Dedifferentiated amniotic fluid mesenchymal stem cell (primary cell): Measurements from ENCODE around the gene ARID1B.
A peak's percentile ranks its signal among the peaks of the same experiment; 100 is the strongest.
"Not testable (repeated sequence)": the region's sequence is repeated elsewhere in the genome, so short reads cannot be mapped to it uniquely, and the experiment has no call there.

ENCODE experiments used
- DNase-seq: peaks from one replicate; pipeline ENCODE4 v3.0.0-alpha.2; 2016; ENCODE audit errors: extremely low spot score

The ARID1B gene

DNA sequence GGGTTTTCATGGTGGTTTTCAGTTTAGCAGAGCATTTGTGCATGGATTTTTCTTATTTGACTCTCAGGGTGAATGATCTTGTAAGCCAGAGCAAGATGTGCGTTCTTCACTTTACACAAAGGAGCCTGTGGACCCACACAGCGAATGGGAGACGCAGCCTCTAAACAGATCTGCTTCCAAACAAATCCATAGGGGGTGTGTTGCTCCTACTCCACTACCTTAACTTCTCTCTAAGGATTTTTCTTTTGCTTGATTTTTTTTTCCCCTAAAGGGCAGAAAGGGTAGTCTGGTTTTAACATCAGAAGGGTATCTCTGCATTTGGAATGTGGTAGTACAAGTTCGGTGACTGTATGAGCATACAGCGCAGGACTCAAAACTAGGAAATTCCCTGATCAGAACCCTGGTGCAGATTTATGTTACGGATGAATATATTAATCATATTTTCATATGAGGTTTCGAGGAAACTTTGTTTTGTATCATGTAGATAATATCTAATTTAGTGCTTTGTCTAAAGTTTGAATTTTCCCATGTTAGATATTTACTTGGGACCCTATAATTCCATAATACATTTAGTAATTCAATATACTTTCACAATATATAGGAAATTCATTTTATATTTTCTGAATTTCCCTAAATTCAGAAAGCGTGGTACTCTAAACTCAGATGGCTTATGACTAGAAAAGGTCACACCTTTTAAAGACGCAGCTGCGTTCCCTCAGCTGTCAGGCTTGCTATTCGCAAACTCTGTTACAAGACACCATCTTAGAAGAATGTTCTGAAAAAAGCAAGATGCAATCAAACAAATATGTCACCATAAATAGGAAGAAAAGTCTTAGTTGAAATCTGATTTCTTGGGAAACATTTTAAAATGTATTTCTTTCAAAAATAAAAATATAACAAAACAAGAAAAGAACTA lies 349.3 kb downstream of the ARID1B start:
- no peak for DNase-seq

- no peak for DNase-seq
Observed at GRCh38 chr6:157128235-157128775, 351.1 kb downstream of the ARID1B start.

DNA sequence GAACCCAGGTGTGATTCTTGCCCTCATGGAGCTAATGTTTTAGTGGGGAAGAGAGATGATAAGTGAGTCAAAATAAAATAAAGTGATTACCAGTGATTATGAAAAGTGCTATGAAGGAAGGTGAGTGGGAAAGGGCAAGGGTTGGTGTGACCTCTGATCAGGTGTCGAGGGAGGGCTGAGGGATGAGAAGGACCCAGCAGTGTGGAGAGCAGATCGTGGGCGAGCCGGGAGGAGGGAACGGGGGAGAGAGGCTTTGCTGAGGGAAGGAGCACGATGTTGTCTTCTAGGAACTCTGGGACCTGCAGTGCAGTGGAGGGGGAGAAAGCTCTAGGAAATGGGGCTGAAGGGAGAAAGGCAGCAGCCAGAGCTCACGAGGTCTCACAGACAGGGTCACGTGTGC lies 354.1 kb downstream of the ARID1B start:
- no peak for DNase-seq

GRCh38 chr6:157133856-157134255 lies 356.7 kb downstream of the ARID1B start:
- no peak for DNase-seq

DNA sequence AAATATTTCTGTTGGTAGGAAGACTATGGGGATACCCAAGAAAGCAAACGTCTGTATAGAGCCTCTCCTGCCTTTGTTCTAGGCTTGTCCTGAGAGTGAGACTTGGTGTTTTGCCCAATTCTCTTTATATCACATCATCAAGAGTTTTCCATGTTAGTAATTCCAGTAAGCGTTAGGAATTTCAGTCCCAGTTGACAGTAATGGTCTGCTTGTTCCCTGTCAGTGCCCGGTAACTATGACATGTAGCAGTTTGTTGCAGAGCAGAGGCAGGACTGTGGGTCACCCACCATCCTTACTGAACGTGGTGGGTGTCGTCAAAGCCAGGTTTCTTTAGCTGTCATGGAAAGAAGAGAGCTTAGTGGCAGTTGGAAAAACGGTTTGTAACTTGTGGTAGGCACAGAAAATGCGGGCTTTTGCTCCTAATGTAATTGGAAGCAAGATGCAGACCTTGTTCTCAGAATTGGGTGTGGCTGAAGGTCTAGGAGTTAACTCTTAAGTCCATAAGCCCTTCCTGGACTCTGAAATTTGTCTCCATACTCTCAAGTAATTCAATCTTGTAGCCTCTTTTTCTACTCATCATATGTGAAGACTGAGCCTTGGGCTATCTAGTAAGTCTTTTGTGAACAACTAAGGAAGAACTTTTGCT lies 357.3 kb downstream of the ARID1B start:
- DNase-seq: no peak

- DNase-seq: no peak
Observed at GRCh38 chr6:157135691-157136090, 358.5 kb downstream of the ARID1B start.

DNA sequence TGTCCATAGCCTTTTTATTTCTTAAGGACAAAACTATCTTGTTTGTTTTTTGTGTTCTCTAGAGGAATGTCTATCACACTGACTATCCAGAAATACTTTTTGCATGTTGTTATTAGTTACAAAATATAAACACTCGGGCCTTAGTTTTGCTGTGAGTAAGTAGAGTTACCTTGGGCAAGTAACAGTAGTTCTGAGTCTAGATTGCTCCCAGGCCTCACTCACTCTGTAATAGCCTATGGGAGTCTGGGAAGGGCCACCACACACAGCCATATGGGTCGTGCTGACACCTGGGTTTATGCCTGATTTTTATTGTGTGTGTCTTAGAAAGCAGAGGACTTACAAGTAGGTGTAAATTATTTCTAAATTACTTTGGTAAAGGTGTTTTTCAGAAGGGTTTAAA lies 360.3 kb downstream of the ARID1B start:
- no peak for DNase-seq

DNA sequence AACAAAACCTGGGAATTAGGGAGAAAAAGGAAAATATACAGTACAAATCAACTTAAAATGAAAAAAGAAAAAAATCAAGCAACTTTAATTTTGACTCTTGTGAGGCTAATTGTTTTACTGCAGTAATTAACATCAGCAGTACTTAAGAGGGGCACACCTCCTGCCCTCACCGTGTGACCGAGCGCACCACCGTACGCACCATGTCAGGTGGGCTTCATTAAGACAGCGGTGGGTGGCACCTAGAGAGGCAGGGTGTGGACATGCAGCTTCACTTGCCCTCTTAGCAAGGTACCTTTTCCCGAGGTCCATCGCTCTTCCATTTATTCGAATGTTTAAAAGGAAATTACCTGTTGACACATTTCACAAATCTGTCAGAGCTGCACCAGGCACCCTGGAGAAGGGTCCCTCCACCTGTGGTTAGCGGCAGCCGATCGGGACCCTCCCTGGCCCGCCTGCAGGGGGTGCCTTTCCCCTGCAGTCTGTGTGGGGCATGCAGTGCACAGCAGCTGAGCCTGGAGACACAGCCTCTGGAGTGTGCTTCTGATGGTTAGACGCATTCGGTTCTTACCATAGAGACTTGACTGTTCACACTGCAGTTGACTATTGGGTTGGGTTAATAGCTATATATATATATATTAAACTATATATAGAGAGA lies 362.0 kb downstream of the ARID1B start:
- DNase-seq: no peak

- DNase-seq: peak; percentile 37
Observed at GRCh38 chr6:157143171-157143889, 366.2 kb downstream of the ARID1B start.

GRCh38 chr6:157143890-157144798 lies 367.0 kb downstream of the ARID1B start:
- DNase-seq: no peak

GRCh38 chr6:157144859-157145568 lies 367.8 kb downstream of the ARID1B start:
- DNase-seq: no peak

DNA sequence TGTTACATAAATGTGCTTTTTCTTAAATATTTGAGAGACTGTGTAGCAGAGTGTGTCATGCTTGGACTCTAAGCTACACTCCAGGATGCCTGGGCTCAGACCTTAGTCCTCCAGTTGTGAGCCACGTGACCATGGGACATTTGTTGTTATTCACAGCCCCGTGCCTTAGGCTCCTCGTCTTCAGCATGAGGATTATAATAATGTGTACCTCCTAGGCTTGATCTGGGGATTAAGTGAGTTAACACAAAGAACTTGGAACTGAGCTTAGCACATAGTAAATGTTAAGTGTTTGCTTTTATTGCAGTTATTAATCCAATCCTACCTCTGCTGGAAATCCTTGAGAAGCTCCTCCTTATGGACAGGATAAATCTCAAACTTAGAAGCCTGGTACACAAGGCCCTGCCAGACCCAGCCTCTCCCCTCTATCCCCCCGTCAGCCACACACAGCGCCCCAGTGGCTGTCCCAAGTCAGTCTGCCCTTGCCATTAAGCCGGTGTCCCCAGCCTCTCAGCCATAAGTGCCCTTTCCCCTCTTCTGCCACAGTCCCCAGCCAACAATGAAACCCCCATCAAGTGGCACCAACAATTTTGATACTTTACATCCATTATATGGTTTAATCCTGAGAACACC lies 368.6 kb downstream of the ARID1B start:
- no peak for DNase-seq

DNA sequence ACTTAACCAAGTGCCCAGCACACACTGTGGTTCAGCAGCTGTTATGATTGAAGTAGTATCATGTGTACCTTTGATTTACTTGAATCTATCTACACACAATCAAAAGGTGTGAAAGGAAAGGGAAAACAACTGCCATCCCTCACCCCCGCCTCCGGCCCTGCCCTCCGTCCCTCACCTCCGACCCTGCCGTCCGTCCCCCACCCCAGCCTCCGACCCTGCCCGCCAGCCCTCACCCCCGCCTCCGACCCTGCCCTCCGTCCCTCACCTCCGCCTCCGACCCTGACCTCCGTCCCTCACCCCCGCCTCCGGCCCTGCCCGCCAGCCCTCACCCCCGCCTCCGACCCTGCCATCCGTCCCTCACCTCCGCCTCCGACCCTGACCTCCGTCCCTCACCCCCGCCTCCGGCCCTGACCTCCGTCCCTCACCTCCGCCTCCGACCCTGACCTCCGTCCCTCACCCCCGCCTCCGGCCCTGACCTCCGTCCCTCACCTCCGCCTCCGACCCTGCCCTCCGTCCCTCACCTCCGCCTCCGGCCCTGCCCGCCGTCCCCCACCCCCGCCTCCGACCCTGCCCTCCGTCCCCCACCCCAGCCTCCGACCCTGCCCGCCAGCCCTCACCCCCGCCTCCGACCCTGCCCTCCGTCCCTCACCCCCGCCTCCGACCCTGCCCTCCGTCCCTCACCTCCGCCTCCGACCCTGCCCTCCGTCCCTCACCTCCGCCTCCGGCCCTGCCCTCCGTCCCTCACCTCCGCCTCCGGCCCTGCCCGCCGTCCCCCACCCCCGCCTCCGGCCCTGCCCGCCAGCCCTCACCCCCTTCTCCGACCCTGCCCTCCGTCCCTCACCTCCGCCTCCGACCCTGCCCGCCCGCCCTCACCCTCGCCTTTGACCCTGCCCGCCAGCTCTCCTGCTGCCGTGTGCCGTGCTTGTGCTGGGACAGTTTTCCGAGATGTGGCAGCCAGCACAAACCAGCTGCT lies 370.2 kb downstream of the ARID1B start:
- DNase-seq: not testable (repeated sequence)

- DNase-seq: peak; percentile 73
Observed at GRCh38 chr6:157148391-157149323, 371.5 kb downstream of the ARID1B start.

GRCh38 chr6:157150076-157150475 lies 372.9 kb downstream of the ARID1B start:
- no peak for DNase-seq

DNA sequence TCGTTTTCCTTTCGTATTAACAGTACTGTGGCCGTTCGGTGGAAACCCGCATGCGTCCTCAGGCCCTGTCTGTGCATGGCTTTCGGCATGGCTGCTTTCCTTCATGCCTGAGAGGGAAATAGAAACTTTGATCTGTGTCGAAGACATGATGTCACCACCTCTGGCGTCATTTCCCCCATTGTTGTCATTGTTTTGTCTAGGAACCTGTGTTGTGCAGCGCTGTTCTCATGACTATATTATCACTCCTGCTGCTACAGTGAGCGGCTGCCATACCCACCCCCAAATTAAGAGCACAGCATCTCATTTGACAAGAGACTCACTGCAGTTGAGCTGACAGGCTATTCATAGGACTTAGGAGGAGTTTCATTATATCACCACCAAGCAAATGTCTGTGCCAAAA lies 373.9 kb downstream of the ARID1B start:
- no peak for DNase-seq

GRCh38 chr6:157151989-157152388 lies 374.8 kb downstream of the ARID1B start:
- DNase-seq: peak; percentile 59
